ENCODE measurements around the gene MCC. TPM values are rescaled to one million over a fixed set of nuclear protein-coding genes. Genes with fewer than 3 reads are reported as not detected.

MCC gene
- total and polyA plus RNA-seq, 2 of the 4 experiments (the other 2 are of a cell fraction), result 5.0 to 20.6 TPM

DNA sequence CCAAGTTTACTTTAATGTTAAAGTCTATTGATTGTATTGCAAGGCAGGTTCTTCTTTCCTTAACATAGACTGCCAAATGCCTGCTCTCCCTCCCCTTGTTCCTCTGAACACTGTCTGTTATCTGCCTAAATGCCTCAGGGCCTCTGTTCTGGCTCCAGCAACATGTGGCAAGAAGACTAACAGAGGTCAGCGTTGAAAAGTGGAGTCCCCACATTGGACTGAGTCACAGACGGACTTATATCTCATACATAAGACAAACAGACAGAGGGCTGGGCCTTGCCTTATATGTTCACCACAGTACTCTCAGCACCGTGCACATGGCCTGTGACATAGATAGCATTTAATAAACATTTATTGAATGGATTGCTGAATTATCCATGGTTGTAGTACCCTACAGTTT is 144.9 kb downstream of the MCC start:
- DNase-seq, result peak; percentile 84
- H3K14ac ChIP-seq (replicated peaks; ENCODE audit: low read depth, low read length), result no peak overlapping the region
- no peaks in the 10 kb centered on the region for H3K4me1 ChIP-seq (ENCODE audit: control insufficient read depth, insufficient read depth, low read length)
- H3K18ac ChIP-seq (ENCODE audit: low read depth, low read length), result no peak overlapping the region
- no peak overlapping the region for H2BK5ac ChIP-seq (ENCODE audit: low read depth, low read length, poor library complexity, severe bottlenecking)
- no peaks in the 10 kb centered on the region for H3K79me1 ChIP-seq (ENCODE audit: low read depth in 1 of 2, low read length in 2 of 2)
- no peaks in the 10 kb centered on the region for H3K27me3 ChIP-seq (ENCODE audit: control insufficient read depth, insufficient read depth, low read length)
- no peak overlapping the region for H2BK20ac ChIP-seq (ENCODE audit: low read depth, low read length)
- H3K27ac ChIP-seq (ENCODE audit: insufficient read depth, low read length), result no peak overlapping the region
- no peaks in the 10 kb centered on the region; the same call in 1 of the 2 replicates for H3K36me3 ChIP-seq (ENCODE audit: control insufficient read depth, insufficient read depth, low read length)
- no peak overlapping the region for H3K23ac ChIP-seq (ENCODE audit: low read depth, low read length)
- H3K4me2 ChIP-seq (ENCODE audit: low read depth, low read length), result no peak overlapping the region
- peak; percentile 21; the same call in 1 of the 2 replicates for TF ChIP-seq CEBPB (IDR thresholded peaks at IDR 0.05; ENCODE audit: low read depth, low read length)
- TF ChIP-seq, protein P1, sequence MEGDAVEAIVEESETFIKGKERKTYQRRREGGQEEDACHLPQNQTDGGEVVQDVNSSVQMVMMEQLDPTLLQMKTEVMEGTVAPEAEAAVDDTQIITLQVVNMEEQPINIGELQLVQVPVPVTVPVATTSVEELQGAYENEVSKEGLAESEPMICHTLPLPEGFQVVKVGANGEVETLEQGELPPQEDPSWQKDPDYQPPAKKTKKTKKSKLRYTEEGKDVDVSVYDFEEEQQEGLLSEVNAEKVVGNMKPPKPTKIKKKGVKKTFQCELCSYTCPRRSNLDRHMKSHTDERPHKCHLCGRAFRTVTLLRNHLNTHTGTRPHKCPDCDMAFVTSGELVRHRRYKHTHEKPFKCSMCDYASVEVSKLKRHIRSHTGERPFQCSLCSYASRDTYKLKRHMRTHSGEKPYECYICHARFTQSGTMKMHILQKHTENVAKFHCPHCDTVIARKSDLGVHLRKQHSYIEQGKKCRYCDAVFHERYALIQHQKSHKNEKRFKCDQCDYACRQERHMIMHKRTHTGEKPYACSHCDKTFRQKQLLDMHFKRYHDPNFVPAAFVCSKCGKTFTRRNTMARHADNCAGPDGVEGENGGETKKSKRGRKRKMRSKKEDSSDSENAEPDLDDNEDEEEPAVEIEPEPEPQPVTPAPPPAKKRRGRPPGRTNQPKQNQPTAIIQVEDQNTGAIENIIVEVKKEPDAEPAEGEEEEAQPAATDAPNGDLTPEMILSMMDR (conservative IDR thresholded peaks at IDR 0.05; ENCODE audit: low read depth, low read length), result no peak
- no peak overlapping the region for H3K4ac ChIP-seq (ENCODE audit: low read depth, low read length)
- no peak overlapping the region for H2BK120ac ChIP-seq (ENCODE audit: low read depth, low read length)
- ChIA-PET POLR2A (ENCODE audit: unreplicated experiment) (no interaction called here), CTCF (no interaction called here)
- peaks cover 4% of the 10 kb centered on the region; the same call in 1 of the 2 replicates for H3K9me1 ChIP-seq (ENCODE audit: insufficient read depth, low read length)
- H4K20me1 ChIP-seq (ENCODE audit: insufficient read depth, low read length), result no peaks in the 10 kb centered on the region
- no peak overlapping the region for H4K5ac ChIP-seq (ENCODE audit: low read depth, low read length)
- no peak overlapping the region for H3K9ac ChIP-seq (ENCODE audit: low read depth, low read length)
- H3K9me3 ChIP-seq (ENCODE audit: control insufficient read depth, insufficient read depth, low read length), result no peaks in the 10 kb centered on the region
- H2AK9ac ChIP-seq (replicated peaks; ENCODE audit: low read depth, low read length, poor library complexity), result no peak overlapping the region
- dilution Hi-C loops (cut with HindIII; ENCODE audit: low sequenced_read_pairs, unreplicated experiment), result no loop called here
- H3K4me3 ChIP-seq (ENCODE audit: insufficient read depth, low read depth, low read length), result no peak overlapping the region
- no peak overlapping the region for H2BK15ac ChIP-seq (ENCODE audit: low read depth, low read length)
- H2AFZ ChIP-seq (replicated peaks; ENCODE audit: low read length, poor library complexity), result no peak overlapping the region
- no CpG with 5 or more reads among the region's 3 CpGs for WGBS, 2 experiments (ENCODE audit: extremely low coverage in 2 of 2, insufficient read length in 1 of 2)
- peak; percentile 79 for ATAC-seq (ENCODE audit: low read depth)
- intact Hi-C loops (cut with micrococcal nuclease), result no loop called here
- no TSS peak for BruUV-seq (replicated peaks)
- no peak overlapping the region for H3K56ac ChIP-seq (ENCODE audit: extremely low read depth, insufficient read depth, low read length)
- no peak overlapping the region for H4K8ac ChIP-seq (ENCODE audit: low read depth in 2 of 2, low read length in 2 of 2)
- H4K91ac ChIP-seq (ENCODE audit: insufficient read depth, low read depth, low read length), result no peak overlapping the region
- in situ Hi-C loops (cut with MboI; ENCODE audit: low sequenced_read_pairs), result no loop called here
- no peak overlapping the region for H2AK5ac ChIP-seq (ENCODE audit: low read depth, low read length)
